ENCODE data around the gene FBN1.

- no peak for TF ChIP-seq CTCF (IDR thresholded peaks at IDR 0.05; ENCODE audit: low read depth, low read length)
- no peak for TF ChIP-seq EZH2phosphoT487 (IDR thresholded peaks at IDR 0.05; ENCODE audit: low read depth)
Measured at GRCh38 chr15:48414015-48414414, 231.5 kb downstream of the FBN1 start.
